Measurements from ENCODE around the gene GPS1. TPM values are rescaled to one million over a fixed set of nuclear protein-coding genes. Genes with fewer than 3 reads are reported as not detected.

GPS1 gene
- total RNA-seq, 2 donors from 2014 or later = 79.5 to 90.8 TPM

DNA sequence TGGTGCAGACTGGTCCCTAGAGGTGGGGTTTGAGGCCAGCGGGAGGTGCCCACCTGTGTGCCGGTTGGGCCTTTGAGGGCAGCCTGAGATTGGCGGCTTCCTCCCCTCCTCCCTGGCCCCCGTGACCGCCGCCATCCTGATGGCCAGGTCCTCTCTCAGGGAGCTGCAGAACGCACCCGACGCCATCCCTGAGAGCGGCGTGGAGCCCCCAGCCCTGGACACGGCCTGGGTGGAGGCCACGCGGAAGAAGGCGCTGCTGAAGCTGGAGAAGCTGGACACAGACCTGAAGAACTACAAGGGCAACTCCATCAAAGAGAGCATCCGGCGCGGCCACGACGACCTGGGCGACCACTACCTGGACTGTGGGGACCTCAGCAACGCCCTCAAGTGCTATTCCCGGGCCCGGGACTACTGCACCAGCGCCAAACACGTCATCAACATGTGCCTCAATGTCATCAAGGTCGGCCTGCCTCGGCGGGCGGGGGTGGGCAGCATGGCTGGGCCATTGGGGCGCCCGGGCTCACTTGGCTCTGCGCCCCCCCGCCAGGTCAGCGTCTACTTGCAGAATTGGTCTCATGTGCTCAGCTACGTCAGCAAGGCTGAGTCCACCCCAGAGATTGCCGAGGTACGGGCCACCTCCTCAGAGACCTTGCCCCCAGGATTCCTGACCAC lies 2.8 kb downstream of the GPS1 start:
- Histone ChIP-seq H3K9me3 (no peaks in the 10 kb centered on the region), H3K36me3 (peaks cover 51% of the 10 kb centered on the region), H3K4me3 (no peak overlapping the region), H3K4me1 (peaks cover 0 to 32% of the 10 kb centered on the region in 2 donors), H3K27me3 (no peaks in the 10 kb centered on the region), H3K27ac (no peak overlapping the region)
- DNase-seq (ENCODE audit: low spot score) = no peak
- TF ChIP-seq, protein P1, sequence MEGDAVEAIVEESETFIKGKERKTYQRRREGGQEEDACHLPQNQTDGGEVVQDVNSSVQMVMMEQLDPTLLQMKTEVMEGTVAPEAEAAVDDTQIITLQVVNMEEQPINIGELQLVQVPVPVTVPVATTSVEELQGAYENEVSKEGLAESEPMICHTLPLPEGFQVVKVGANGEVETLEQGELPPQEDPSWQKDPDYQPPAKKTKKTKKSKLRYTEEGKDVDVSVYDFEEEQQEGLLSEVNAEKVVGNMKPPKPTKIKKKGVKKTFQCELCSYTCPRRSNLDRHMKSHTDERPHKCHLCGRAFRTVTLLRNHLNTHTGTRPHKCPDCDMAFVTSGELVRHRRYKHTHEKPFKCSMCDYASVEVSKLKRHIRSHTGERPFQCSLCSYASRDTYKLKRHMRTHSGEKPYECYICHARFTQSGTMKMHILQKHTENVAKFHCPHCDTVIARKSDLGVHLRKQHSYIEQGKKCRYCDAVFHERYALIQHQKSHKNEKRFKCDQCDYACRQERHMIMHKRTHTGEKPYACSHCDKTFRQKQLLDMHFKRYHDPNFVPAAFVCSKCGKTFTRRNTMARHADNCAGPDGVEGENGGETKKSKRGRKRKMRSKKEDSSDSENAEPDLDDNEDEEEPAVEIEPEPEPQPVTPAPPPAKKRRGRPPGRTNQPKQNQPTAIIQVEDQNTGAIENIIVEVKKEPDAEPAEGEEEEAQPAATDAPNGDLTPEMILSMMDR (IDR thresholded peaks at IDR 0.05) = no peak

DNA sequence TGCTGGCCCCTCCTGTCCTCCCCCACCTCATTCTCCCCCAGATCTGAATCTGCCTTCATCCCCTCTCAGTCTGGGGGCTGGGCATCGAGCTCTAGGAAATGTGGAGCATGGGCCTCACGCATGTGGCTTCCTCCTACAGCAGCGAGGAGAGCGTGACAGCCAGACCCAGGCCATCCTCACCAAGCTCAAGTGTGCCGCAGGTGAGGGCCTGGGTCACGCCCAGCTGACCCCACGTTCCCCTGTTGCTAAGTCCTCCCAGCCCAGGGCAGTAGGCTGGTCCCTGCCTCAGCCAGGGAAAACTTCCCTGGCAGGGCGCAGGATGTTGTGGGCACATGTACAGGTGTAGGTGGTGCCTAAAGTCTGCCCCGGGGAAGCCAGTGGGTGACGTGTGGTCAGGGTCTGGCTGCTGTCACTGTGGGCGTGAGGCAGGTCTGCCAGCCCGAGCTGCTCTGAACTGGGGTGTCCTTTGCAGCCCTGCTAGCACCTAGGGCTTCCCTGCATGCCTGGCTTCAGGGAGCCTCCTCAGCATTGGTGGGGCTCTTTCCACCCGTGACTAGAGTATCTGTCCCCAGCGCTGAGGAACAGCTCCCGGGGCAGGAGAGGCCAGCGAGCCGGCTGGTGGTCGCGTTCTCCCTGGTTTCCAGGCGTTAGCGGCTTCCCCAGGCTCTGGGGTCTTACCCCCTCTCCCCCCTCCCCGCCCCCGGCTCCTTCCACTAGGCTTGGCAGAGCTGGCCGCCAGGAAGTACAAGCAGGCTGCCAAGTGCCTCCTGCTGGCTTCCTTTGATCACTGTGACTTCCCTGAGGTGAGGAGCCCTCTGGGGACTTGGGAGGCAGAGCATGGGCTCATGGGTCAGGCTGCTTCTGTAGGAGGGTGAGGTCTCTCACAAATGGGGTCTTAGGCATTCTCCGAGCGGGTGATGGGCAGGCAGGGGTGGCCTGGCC lies 3.6 kb downstream of the GPS1 start:
- H3K4me1 ChIP-seq = peaks cover 0 to 26% of the 10 kb centered on the region in 2 donors
- H3K27me3 ChIP-seq = no peaks in the 10 kb centered on the region
- no peaks in the 10 kb centered on the region for H3K9me3 ChIP-seq
- no peak overlapping the region for H3K27ac ChIP-seq
- DNase-seq (ENCODE audit: low spot score) = no peak
- TF ChIP-seq, protein P1 (IDR thresholded peaks at IDR 0.05) = no peak
- H3K36me3 ChIP-seq = peaks cover 58% of the 10 kb centered on the region
- H3K4me3 ChIP-seq = no peak overlapping the region

DNA sequence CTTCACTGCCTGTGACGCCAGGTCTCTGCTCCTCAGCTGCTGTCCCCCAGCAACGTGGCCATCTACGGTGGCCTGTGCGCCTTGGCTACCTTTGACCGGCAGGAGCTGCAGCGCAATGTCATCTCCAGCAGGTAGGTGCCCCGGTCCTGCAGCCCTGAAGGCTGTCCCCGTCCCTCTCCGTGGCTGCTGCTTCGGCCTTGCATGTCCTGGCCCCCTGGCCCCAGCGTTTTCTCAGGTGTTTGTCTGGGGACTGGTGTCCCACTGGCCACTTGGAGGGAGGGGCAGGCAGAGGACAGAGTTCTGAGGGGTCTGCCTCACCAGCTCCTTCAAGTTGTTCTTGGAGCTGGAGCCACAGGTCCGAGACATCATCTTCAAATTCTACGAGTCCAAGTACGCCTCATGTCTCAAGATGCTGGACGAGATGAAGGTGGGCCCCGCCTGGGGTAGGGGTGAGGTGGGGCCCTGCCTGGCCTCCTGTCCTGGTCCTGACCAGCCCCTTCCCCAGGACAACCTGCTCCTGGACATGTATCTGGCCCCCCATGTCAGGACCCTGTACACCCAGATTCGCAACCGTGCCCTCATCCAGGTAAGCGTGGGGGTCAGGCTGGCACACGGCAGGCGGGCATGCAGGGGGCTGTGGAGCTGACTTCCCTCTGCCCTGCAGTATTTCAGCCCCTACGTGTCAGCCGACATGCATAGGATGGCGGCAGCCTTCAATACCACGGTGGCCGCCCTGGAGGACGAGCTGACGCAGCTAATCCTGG lies 4.4 kb downstream of the GPS1 start:
- Histone ChIP-seq H3K9me3 (no peaks in the 10 kb centered on the region), H3K4me1 (peaks cover 0 to 17% of the 10 kb centered on the region in 2 donors), H3K36me3 (peaks cover 66% of the 10 kb centered on the region), H3K4me3 (no peak overlapping the region), H3K27ac (no peak overlapping the region), H3K27me3 (no peaks in the 10 kb centered on the region)
- no peak for DNase-seq (ENCODE audit: low spot score)
- TF ChIP-seq, protein P1 (IDR thresholded peaks at IDR 0.05) = no peak

DNA sequence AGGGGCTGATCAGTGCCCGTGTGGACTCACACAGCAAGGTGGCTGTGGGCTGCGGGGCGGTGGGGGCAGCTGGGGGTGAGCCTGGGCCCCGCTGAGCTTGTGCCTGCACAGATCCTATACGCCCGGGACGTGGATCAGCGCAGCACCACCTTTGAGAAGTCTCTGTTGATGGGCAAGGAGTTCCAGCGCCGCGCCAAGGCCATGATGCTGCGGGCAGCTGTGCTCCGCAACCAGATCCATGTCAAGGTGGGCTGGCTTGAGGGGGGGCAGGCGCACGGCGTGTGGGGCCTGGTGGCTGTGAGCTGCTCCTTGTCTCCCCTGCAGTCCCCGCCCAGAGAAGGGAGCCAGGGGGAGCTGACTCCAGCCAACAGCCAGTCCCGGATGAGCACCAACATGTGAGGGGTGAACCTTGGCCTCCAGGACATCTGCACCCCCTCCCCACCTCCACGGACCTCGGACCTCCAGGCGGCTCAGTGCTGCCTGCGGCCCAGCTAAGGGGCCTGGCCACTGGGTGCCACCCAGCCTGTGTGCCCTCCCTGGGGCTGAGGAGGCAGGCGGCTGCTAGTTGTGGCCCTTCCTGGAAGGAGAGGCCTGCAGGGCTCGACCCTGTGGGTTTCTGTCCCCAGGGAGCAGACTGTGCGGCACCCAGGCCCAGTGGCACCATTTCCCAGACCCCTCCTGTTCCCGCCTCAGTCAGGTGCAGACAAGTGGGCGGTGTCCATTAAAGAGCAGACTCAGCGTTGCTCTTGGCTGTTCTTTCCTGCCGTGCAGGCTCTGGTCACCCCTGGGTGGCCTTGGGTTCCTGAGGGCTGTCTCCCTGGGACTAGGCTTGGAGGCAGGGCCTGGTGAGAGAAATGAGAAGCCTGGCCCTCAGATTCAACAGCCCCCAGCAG lies 5.3 kb downstream of the GPS1 start:
- no peak for DNase-seq (ENCODE audit: low spot score)
- no peaks in the 10 kb centered on the region for H3K27me3 ChIP-seq
- no peak overlapping the region for H3K4me3 ChIP-seq
- no peaks in the 10 kb centered on the region for H3K9me3 ChIP-seq
- no peak overlapping the region for H3K27ac ChIP-seq
- TF ChIP-seq, protein P1 (IDR thresholded peaks at IDR 0.05) = no peak
- H3K36me3 ChIP-seq = peaks cover 73% of the 10 kb centered on the region
- H3K4me1 ChIP-seq = peaks cover 0 to 16% of the 10 kb centered on the region in 2 donors
